SIG-M5 treated with dmso at 0.1 percent for 504 hours (cell line): Measurements from ENCODE around the gene GPNMB.
A peak's percentile ranks its signal among the peaks of the same experiment; 100 is the strongest.

ENCODE experiments used
- DNase-seq: peaks from one replicate; lab custom pipeline; 2025; ENCODE audit not compliant: unreplicated experiment; lab: John Stamatoyannopoulos, UW

Gene GPNMB

DNA sequence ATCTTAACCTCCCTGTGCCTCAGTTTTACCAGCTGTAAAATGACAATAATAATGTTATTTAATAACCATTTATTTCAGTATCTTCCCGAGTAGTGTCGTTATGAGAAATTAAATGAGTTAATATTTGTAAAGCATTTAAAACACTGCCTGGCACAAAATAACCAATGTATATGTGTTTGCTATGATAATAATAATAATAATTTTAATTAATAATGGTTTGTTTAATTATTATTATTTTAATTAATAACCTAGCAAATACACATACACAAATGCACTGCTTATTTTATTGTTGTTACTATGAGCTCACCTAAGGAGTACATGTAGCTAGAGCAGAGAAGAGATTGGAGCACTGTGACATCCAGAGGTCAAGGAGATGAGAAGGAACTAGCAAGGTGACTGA, 18.2 kb upstream of the GPNMB start:
- DNase-seq = no peak

DNA sequence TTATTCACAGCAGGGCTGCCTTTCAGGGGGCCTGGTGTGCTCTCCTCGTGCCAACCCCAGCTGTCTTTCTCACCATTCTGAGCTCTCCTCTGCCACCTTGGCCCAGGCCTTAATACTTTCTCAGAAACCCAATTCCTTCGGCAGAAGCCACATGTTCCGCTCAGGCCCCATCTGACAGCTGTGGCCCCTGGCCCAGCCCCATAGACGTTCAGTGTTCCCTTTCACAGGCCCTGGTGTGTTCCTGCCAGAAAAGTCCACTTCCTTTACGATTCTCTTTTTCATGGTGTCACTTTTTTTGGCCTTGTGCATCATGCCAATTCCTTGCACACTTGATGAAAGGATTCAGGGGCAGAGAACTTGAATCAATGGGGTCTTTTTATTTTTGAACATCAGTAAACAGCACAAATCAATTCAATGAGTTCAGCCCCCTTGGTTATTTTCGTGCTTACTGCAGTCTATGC, 15.9 kb upstream of the GPNMB start:
- no peak for DNase-seq

DNA sequence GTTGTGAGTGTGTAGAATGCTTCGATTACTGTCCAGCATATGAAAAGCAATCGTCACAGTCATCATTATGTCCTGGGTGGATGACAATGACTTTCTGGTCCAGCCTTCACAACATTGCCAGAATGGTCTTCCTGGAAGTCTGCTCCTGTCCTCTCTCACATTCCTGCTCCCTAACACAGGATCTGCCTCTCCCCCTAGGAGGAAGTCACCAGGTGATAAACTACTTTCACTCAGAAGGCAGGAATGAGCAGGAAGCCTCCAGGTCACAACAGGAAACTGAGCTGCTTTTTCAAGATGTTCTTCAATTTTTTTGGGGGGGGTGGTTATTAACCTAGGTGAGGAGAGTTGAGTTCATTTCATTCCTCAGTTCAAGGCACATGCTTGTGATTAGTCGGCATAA, 13.6 kb upstream of the GPNMB start:
- no peak for DNase-seq

DNA sequence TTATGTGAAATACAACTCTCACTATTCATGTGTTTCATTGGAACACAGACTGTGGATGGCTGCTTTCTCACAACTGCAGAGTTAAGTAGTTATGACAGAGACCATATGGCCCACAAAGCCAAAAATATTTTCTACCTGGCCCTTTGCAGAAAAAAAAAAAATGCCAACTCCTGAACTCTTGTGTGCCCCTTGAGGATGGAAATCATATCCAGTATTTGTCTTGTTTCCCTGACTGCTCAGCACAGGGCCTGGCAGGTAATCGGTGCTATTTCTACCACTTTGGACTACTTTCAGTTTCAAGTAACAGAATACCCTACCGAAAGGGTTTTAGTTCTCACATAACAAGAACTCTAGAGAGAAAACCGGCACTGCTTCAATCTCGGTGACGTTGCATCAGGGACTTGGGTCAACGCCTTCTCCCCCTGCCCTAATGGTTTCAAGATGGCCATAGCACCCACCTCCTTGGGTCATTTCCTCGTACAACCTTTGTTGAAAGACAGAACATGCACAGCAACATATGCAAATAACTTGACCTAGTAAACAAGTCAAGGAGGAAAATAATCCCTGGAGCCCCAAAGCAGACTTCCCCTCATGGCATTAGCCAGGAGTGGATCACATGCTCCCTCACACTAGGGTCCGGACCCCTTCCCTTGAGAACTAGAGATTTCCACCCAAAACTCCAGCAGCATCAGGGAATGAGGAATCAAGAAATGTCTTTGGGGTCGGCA, 11.8 kb upstream of the GPNMB start:
- DNase-seq = no peak

DNA sequence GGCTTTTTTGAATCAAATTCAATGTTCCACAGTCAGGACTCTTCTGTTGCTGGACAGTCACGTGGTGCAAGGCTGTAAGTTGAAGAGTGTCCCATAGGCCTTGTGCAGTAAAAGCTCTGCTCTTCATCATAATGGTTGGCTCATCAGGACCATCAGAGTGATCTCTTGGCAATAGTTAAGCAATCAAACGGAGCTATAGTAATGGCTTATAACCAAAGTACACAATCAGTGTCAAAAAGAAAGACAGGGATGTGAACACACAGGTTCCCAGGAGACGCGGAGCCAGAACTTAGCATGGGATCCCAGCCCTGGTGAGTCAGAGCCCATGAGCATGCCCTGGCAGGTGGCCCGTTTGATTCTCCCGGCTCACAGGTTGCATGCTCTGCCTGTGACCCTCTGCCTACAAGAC, 10.8 kb upstream of the GPNMB start:
- DNase-seq = no peak

DNA sequence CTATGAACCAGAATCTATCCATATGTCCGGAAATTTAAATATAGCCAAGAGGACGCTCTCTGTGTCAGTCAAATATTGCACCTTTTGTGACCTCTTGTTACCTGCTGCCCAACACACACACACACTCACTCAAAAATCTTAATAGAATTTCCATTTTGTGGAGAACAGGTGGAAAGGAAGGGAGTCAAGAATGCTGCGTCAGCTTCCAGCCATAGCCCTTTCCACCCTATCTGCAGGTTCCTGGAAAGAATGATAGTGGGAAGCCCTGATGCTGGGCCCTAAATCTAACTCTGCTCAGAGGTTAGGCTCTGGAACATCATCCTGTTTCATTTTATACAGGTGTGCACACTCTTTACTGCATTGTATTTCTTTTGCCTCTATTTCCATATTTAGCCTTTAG, 9.6 kb upstream of the GPNMB start:
- DNase-seq = no peak

DNA sequence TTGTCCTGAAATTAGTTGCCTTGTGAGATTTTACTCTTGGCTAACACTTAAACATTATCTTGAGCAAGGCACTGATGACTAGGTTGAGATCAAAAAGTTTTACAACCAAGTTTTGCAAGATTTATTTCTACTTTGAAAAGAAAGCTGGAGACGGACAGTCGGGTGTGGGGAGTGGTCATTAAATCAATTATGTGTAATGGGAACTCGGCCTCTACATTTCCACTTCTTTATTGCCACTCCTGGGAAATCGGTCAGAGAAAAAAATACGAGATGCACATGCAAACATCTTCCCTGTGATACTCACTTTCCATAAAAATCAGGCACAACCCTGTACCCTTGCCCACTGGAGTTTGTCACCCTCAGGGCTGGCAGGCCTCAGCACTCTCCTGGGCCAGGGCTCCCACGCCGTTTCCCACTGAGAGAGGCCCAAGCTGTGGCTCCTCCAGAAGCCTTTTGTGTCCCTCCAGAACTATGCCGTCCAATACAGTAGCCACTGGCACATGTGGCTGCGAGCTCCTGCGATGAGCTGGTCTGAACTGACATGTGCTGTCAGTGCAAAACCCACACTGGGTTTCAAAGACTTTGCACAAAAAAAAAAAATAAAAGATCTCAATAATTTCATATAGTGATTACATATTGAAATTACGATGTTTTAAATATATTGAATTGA, 7.5 kb upstream of the GPNMB start:
- DNase-seq = no peak

DNA sequence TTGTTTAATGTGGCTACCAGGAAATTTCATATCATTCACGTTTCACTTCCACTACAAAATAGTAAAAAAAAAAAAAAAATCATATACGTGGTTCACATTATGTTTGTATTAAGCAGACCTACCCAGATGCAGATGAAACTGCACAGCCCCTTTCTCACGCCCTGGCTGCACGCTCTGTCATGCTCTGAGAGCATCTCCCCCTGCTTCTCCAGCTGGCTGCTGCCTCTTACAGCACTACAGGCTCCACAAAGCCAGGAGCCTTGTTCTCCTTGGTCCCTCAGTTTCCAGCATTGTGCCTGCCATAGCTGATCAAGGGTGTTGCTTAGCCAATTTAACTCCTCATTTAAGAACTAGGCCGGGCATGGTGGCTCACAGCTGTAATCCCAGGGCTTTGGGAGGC, 6.9 kb upstream of the GPNMB start:
- no peak for DNase-seq

DNA sequence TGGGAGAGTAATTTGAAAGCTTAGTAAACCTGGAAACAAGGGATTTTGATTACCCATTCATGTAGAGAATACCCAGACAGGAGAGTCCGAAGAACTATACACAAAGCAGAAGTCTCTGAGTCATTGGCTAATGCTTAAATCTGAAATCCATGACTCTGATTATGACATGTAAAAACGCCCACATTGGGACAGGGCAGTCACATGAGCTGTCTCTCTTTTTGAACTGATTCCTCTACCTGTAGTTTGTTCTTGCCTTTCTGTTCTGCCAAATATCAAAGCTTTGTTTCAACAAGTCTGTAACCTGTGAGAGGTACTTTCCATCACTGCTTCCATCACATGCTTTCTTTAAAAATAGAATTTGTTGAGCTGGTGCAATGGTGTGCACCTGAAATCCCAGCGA, 4.3 kb upstream of the GPNMB start:
- DNase-seq = no peak

DNA sequence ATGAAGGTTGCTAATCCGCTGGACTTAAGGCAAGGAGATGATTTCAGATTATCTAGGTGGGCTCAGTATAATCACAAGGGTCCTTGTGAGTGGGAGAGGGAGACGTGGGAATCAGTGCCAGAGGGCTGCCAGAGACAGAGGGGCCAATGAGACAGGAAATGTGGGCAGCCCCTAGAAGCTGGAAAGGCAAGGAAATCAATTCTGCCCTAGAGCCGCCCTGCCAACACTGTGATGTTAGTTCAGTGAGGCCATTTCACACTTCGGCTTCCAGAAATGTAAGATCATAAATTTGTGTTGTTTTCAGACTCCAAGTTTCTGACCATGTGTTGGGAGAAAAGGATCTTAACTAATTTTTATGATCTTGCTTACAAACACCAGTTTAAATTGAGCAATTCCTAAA, 3.6 kb upstream of the GPNMB start:
- no peak for DNase-seq

DNA sequence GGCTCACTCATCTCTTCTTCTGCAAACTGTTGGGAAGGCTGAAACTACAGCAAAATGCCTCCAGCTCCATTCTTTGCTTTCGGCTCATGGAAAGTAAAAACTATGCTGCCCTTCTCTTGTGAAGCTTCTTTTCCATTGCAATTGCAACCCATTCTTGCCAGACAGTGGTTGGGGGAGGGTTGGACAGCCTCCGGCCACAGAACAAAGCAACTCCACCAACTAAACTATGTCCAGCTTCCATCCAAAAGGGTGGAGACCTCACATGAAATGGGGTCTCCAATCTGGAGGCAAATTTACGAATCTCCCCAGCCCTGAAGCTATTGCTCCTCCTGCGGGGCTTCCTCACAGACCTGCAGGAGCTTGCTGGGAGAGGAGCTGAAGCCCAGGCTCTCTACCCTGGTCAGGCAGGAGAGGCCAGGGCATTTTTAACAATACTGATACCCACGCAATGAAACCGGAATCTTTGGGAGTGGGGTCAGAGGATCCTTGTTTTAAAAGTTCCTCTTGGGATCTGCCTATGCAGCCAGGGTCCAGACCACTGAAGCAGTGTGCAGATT, 549 bp downstream of the GPNMB start:
- DNase-seq = no peak

DNA sequence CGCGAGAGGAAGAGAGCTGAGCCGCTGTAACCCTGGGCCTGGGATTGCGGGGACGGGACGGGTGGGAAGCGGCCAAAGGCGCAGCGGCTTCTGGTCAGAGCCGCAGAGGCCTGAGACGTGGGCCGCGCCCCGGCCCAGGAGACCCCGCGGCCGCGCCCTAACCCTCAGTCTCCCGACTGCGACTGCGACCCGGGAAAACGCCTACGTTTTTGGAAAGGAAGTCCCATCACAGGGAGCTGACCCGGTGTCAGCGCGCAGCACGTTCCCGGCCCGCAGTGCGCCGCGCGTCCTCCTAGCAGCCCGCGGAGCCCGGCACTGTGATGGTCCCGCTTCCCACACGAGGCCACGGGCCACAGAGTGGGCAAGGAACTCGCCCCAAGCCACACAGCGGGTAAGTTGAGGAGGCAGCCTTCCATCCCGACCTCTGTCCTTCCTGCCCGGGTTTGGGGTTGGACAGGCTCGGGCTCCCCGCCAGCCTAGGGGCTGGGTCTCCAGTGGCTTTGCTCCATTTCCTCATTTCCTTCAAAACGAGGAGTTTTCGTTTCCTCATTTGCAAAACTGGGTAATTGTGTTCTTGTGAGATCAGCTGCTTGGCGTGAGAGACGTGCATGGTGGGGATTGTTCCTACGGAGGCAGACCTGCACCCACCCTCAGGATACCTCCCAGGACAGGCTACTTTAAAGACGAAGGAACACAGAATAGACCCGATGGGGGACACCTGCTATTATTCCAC, 1.2 kb downstream of the GPNMB start:
- peak; percentile 87 for DNase-seq

DNA sequence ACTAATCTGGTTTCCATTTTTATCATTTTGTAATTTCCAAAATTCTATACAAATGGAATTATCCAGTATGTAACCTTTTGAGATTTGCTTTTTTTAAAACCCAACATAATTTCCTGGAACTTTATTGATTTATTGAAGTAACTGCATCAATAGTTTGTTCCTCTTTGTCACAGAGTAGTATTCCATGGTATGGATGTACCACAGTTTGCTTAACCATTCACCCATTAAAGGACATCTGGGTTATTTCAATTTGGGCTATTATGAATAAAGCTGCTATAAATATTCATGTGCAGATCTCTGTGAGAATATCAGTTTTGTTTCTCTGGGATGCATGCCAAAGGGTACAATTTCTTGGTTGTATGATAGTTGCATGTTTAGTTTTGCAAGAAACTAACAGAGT, 2.9 kb downstream of the GPNMB start:
- no peak for DNase-seq

DNA sequence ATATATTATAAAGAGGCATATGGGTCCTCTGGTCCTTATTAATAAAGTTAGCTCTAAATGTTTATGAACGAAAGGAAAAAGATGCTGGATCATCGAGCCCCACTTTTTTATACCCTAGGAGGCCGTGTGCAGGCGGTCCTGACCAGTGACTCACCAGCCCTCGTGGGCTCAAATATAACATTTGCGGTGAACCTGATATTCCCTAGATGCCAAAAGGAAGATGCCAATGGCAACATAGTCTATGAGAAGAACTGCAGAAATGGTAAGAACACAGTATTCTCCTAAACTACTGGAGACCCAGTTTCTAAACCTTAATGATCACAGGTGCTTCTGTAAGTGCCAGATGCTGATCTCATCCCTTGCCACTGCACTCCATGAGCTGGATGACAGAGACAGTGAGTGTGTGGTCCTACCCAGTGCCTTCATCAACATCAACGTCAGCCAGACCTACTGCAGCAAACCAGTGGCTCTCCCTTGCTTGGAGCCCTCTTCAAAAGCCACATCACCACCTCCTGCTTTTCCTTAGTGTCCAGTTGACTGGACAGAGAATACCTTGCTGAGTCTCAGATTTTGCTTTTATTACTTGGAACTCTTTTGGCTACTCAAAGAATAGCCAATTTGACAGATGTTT, 7.6 kb downstream of the GPNMB start:
- no peak for DNase-seq

DNA sequence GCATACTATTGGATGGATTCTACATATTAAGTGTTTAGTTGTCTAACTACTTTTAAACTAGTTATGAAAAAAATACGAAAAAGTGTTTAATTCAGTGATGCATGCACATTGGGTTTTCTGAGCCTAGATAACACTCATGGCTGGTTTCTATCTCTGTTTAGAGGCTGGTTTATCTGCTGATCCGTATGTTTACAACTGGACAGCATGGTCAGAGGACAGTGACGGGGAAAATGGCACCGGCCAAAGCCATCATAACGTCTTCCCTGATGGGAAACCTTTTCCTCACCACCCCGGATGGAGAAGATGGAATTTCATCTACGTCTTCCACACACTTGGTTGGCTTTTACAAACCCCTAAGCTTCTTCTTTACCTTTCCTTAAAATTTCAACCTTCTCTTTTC, 10.2 kb downstream of the GPNMB start:
- DNase-seq = no peak

DNA sequence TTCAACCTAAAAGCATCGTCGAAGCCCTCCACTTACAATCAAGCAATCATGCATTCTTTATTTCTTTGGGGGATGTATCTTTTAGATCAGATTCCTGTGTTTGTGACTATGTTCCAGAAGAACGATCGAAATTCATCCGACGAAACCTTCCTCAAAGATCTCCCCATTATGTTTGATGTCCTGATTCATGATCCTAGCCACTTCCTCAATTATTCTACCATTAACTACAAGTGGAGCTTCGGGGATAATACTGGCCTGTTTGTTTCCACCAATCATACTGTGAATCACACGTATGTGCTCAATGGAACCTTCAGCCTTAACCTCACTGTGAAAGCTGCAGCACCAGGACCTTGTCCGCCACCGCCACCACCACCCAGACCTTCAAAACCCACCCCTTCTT, 13.8 kb downstream of the GPNMB start:
- DNase-seq = no peak

DNA sequence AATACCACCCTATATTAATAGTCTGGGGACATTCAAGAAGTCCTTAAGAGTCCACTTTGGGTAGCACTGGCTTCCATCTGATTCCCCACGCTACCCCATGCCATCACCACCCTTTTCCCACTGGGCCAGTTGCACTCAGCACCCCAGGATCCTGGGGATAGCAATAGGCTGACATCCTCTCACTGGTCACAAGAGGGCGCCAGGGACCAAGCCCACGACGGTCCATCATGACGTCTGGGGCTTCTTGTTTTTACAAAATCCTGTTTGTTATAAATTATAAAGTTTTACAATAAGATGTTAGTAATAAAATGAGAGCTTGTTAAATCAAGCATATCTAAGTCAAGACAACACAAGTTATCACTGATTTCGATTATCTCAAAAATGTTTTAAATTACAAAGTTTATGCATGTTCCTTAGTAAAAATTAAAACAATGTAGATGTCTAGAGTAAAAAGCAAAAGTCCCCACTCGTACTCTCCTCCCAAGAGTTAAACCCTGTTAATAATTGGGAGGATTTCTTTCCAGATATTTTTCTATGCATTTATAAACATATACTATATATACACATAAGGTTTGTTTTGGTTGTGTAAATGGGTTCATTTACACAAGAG, 15.4 kb downstream of the GPNMB start:
- DNase-seq = peak; percentile 54

DNA sequence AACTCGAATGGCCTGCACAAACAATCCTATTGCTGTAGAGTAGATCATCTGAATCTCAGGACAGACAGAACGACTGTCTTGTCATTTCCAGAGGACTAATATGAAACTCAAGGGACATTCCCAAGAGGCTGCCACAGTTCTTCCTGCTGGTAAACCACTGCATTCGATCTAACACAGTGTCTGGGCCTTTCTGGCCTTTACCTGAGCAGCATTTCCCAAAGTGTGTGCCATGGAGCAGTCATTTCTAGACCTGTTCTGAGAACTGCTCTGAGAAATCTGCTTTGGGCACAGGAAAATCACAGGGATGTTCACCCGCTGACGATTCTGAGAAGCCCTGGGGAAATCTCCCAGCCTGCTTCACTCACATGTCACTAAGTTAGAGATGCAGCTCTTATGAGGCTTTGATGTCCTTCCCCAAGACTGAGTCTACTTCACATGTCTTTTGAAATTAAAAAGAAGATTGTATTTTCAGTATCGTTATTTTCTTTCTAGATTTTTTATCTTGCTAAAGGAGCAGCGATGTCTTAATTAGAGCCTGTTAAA, 18.4 kb downstream of the GPNMB start:
- no peak for DNase-seq

DNA sequence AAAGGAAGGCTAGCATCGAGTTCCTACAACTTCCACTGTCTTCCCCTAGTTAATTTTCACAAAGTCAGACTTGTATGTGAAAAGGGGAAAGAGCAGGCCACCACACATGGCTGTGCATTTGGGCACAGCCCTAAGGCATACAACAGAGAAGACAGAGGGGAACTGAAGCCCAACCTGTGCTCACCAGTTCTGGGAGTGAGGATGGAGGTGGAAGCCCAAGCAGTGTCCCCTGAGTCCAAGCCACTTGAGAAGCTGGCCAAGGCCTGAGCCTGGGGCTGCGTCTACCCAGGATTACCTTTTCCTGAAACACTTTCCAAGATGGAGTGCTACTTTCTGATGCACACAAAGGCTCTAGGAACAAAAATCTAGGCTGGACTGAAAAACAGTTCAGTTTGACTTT, 20.3 kb downstream of the GPNMB start:
- DNase-seq = no peak

DNA sequence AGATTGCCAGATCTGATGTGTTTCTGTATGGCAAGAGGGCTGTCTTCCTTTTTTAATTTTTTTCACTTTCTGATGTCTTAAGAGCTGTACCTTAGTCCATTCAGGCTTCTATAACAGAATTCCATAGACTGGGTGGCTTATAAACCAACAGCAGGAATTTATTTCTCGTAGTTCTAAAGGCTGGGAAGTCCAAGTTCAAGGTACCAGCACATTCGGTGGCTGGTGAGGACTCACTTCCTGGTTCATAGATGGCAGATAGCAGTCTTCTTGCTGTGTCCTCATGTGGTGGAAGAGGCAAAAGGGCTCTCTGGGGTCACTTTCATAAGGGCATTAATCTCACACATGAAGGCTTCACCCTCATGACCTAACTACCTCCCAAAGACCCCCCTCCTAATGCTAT, 20.8 kb downstream of the GPNMB start:
- no peak for DNase-seq

DNA sequence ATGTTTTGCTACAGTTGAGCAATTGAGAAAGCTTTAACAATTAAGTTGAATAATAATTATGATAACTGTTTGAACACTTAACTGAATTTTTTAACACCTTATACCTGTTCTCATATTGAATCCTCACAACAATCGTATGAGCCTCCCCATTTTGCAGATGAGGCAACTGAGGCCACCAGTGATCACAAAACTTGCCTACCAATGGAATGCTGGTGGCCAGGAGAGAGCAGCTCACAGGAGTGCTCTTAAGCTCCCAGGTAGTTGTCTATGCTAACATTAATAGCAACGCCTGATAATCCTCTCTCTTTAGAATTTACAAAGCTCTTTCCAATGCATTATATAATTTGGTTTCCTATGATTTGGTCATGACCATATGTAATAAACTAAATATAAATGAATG, 21.6 kb downstream of the GPNMB start:
- DNase-seq = no peak
